ENCODE measurements around the gene TGFBR3L.

The TGFBR3L gene

GRCh38 chr19:7907544-7907943 lies 7.1 kb upstream of the TGFBR3L start:
- TF ChIP-seq, protein P1, sequence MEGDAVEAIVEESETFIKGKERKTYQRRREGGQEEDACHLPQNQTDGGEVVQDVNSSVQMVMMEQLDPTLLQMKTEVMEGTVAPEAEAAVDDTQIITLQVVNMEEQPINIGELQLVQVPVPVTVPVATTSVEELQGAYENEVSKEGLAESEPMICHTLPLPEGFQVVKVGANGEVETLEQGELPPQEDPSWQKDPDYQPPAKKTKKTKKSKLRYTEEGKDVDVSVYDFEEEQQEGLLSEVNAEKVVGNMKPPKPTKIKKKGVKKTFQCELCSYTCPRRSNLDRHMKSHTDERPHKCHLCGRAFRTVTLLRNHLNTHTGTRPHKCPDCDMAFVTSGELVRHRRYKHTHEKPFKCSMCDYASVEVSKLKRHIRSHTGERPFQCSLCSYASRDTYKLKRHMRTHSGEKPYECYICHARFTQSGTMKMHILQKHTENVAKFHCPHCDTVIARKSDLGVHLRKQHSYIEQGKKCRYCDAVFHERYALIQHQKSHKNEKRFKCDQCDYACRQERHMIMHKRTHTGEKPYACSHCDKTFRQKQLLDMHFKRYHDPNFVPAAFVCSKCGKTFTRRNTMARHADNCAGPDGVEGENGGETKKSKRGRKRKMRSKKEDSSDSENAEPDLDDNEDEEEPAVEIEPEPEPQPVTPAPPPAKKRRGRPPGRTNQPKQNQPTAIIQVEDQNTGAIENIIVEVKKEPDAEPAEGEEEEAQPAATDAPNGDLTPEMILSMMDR (IDR thresholded peaks at IDR 0.05; ENCODE audit: extremely low read depth, missing control alignments), result no peak

GRCh38 chr19:7908078-7908699 lies 6.4 kb upstream of the TGFBR3L start:
- no peak for DNase-seq (ENCODE audit: low spot score)
- TF ChIP-seq, protein P1 (IDR thresholded peaks at IDR 0.05; ENCODE audit: extremely low read depth, missing control alignments), result no peak

More at GRCh38 chr19:7907544-7907943, 7.1 kb upstream of the TGFBR3L start:
- DNase-seq (ENCODE audit: low spot score), result no peak

DNA sequence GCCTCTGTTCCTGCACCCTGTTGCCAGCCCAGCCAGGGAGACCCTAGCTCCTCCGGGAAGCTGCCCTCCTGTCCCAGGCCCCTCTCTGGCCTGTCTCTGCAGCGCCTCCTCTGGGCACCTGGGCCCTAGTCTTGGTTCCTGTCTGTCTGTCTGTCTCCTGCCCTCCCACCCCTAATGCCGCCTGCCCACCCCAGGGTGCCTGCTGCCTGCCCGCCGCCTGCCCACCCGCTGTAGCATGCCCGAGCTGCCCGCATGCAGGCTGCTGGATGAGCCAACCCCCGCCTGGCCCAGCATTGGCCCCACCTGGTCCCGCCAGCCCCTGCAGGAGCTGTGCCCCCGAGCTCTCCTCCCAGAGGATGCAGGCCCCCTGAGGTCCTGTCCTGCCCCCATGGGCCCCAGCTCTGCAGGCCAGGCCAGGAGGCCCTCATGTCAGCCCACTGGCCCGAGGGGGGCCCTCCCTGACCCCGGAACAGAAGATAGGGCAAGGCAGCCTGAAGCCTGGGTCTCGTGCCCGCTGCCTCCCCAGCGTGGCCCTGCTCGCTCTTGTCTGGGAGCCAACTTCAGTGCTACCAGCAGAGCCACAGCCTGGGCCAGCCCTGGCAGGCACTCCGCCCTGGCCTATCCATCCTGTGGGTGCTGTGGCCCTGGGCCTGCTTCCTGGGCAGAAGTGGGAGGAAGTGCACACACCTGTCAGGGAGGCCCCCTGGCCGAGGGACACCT lies 5.7 kb upstream of the TGFBR3L start:
- TF ChIP-seq, protein P1 (IDR thresholded peaks at IDR 0.05; ENCODE audit: extremely low read depth, missing control alignments), result no peak
- DNase-seq (ENCODE audit: low spot score), result no peak

GRCh38 chr19:7909471-7910067 lies 5.1 kb upstream of the TGFBR3L start:
- no peak for DNase-seq (ENCODE audit: low spot score)
- TF ChIP-seq, protein P1 (IDR thresholded peaks at IDR 0.05; ENCODE audit: extremely low read depth, missing control alignments), result no peak

- TF ChIP-seq, protein P1 (IDR thresholded peaks at IDR 0.05; ENCODE audit: extremely low read depth, missing control alignments), result no peak
Measured at GRCh38 chr19:7910321-7911161, 4.1 kb upstream of the TGFBR3L start.

GRCh38 chr19:7911508-7912143 lies 3.0 kb upstream of the TGFBR3L start:
- TF ChIP-seq, protein P1 (IDR thresholded peaks at IDR 0.05; ENCODE audit: extremely low read depth, missing control alignments), result no peak
- DNase-seq (ENCODE audit: low spot score), result no peak

More at GRCh38 chr19:7910321-7911161, 4.1 kb upstream of the TGFBR3L start:
- no peak for DNase-seq (ENCODE audit: low spot score)
